Measurements from ENCODE around the gene TMC3.

DNA sequence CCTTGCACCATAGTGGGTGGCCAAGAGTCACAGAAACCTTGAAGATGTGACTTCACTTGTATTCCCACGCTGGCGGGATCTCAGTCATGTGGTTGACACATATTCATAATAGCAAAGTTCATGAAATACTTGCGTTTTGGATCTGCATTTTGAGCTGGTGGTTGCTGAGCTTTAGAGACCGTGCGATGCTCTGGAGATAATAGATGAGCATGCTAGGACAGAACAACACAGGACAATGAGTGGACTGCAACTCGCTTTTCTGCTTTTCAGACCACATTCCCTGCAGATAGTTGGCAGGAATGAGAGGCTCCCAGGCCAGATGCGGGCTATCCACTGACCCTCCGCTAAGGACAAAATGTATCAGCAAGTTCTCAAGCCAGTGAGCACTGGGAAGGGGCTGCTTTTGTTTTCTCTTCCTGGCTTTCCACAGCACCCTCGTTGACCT lies 36.3 kb downstream of the TMC3 start:
- no peak for TF ChIP-seq EZH2phosphoT487 (IDR thresholded peaks at IDR 0.05; ENCODE audit: borderline replicate concordance, low read depth, low read length)
- TF ChIP-seq, protein P1, sequence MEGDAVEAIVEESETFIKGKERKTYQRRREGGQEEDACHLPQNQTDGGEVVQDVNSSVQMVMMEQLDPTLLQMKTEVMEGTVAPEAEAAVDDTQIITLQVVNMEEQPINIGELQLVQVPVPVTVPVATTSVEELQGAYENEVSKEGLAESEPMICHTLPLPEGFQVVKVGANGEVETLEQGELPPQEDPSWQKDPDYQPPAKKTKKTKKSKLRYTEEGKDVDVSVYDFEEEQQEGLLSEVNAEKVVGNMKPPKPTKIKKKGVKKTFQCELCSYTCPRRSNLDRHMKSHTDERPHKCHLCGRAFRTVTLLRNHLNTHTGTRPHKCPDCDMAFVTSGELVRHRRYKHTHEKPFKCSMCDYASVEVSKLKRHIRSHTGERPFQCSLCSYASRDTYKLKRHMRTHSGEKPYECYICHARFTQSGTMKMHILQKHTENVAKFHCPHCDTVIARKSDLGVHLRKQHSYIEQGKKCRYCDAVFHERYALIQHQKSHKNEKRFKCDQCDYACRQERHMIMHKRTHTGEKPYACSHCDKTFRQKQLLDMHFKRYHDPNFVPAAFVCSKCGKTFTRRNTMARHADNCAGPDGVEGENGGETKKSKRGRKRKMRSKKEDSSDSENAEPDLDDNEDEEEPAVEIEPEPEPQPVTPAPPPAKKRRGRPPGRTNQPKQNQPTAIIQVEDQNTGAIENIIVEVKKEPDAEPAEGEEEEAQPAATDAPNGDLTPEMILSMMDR (conservative IDR thresholded peaks at IDR 0.05; ENCODE audit: low read length): no peak
